GM10248 (cell line): ENCODE results near the gene CYB5A.

Experiments
- CTCF ChIA-PET: fragments of 300-600 bp; sonication (Branson Sonifier 250); formaldehyde crosslinking; extraction: SDS; loops from one replicate; lab custom pipeline; 2021; ENCODE audit warnings: antibody characterized with exemption; lab: Yijun Ruan, JAX
- POLR2A ChIA-PET: fragments of 350-650 bp; sonication (Branson Sonifier 250); formaldehyde crosslinking; extraction: SDS; loops from one replicate; lab custom pipeline; 2020; ENCODE audit warnings: antibody characterized with exemption; lab: Yijun Ruan, JAX
- DNase-seq: peaks from one replicate; pipeline ENCODE4 v3.0.0; 2012; ENCODE audit errors: extremely low spot score
- TF ChIP-seq, protein P1 (sequence below): IDR thresholded peaks from 2 replicates; pipeline ENCODE4 v1.5.1; 2012; ENCODE audit warnings: mild to moderate bottlenecking, low read depth; ENCODE audit errors: extremely low read depth, missing control alignments, control extremely low read depth

CYB5A gene

GRCh38 chr18:74239567-74239966 is 52.2 kb downstream of the CYB5A start:
- no peak for DNase-seq
- ChIA-PET CTCF (interaction anchor here (1.0 to 4.4 kb wide), 2 partner anchors 51 to 103 kb away, joined by 4 to 18 read pairs; no protein-coding TSS in a partner anchor), POLR2A (no interaction called here)
- TF ChIP-seq, protein P1, sequence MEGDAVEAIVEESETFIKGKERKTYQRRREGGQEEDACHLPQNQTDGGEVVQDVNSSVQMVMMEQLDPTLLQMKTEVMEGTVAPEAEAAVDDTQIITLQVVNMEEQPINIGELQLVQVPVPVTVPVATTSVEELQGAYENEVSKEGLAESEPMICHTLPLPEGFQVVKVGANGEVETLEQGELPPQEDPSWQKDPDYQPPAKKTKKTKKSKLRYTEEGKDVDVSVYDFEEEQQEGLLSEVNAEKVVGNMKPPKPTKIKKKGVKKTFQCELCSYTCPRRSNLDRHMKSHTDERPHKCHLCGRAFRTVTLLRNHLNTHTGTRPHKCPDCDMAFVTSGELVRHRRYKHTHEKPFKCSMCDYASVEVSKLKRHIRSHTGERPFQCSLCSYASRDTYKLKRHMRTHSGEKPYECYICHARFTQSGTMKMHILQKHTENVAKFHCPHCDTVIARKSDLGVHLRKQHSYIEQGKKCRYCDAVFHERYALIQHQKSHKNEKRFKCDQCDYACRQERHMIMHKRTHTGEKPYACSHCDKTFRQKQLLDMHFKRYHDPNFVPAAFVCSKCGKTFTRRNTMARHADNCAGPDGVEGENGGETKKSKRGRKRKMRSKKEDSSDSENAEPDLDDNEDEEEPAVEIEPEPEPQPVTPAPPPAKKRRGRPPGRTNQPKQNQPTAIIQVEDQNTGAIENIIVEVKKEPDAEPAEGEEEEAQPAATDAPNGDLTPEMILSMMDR, result no peak

DNA sequence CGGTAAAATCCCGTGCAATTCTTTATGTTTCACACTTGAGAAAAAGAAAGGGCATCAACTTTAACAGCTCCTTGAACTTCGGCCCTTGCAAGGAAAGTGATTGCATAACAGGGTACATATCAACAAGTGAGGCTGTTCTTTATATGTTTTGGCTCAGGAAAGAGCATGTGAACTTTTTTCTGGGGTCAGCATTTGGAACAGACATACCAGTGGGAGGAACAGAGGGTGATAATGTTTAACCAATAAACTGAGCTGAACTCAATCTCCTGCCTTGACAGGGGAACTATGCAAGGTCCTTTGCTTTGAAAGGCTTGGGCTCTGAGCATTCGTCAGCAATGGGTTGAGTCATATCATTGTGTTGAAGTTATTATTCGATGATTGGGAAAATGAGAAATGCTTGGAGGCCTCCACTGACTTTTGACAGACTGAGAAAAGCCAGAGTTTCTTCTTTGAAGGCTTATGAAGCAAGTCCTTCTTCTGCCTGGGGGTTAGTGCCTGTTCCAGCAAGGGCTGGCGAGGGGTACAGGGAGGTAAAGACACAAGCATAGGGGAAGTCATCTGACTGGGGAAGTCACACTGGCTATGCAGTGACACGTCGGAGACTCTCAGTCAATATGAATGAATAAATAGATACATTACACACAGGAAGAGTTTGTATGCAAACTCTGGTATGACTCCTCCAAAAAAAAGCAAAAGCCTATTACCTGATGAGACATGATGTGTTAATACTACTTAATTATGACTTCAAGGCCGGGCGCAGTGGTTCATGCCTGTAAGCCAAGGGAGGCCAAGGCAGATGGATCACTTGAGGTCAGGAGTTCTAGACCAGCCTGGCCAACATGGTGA is 57.2 kb downstream of the CYB5A start:
- ChIA-PET POLR2A (no interaction called here), CTCF (no interaction called here)
- TF ChIP-seq, protein P1, result no peak
- DNase-seq, result no peak

- ChIA-PET POLR2A (no interaction called here), CTCF (no interaction called here)
- DNase-seq, result no peak
Observed at GRCh38 chr18:74233933-74234325, 57.8 kb downstream of the CYB5A start.

GRCh38 chr18:74230922-74231714 is 60.6 kb downstream of the CYB5A start:
- TF ChIP-seq, protein P1, result no peak
- CTCF ChIA-PET, result interaction anchor here (2.0 kb wide), 1 partner anchor 34 kb away, joined by 5 read pairs; no protein-coding TSS in a partner anchor
- DNase-seq, result no peak
- POLR2A ChIA-PET, result no interaction called here

More at GRCh38 chr18:74233933-74234325, 57.8 kb downstream of the CYB5A start:
- TF ChIP-seq, protein P1, result no peak

GRCh38 chr18:74229891-74230290 is 61.9 kb downstream of the CYB5A start:
- ChIA-PET POLR2A (no interaction called here), CTCF (no interaction called here)
- no peak for DNase-seq
- TF ChIP-seq, protein P1, result no peak

- DNase-seq, result no peak
- POLR2A ChIA-PET, result no interaction called here
- CTCF ChIA-PET, result no interaction called here
- TF ChIP-seq, protein P1, result no peak
Observed at GRCh38 chr18:74229005-74229404, 62.8 kb downstream of the CYB5A start.
